Type B pancreatic cell (in vitro differentiated cells): ENCODE results near the gene FNDC11. TPM values are rescaled to one million over a fixed set of nuclear protein-coding genes. Genes with fewer than 3 reads are reported as not detected.
"Not testable (repeated sequence)": the region's sequence is repeated elsewhere in the genome, so short reads cannot be mapped to it uniquely, and the experiment has no call there.

Source experiments
- DNase-seq: peaks from one replicate; pipeline ENCODE4 v3.0.0; 2021; ENCODE audit warnings: mixed read lengths; ENCODE audit not compliant: unreplicated experiment; ENCODE audit errors: extremely low spot score
- H3K27ac Mint-ChIP-seq: 2 replicates; pipeline ENCODE4 v1.8.0; 2021; ENCODE audit warnings: mild to moderate bottlenecking, mixed read lengths
- H3K27me3 Mint-ChIP-seq: 2 replicates; pipeline ENCODE4 v1.8.0; 2021; ENCODE audit warnings: mixed read lengths
- H3K36me3 Mint-ChIP-seq: 2 replicates; pipeline ENCODE4 v1.8.0; 2021; ENCODE audit warnings: mixed read lengths
- H3K4me1 Mint-ChIP-seq: one replicate; pipeline ENCODE4 v1.8.0; 2021; ENCODE audit warnings: mixed read lengths; ENCODE audit not compliant: unreplicated experiment
- H3K4me3 Mint-ChIP-seq: 2 replicates; pipeline ENCODE4 v1.8.0; 2021; ENCODE audit warnings: mild to moderate bottlenecking, mixed read lengths
- H3K9me3 Mint-ChIP-seq: 2 replicates; pipeline ENCODE4 v1.8.0; 2021; ENCODE audit warnings: mixed read lengths
- CTCF ChIP-seq: fragments of 200-600 bp; sonication (generic); conservative IDR thresholded peaks from 2 replicates; pipeline ENCODE4 v1.5.0; 2021; ENCODE audit warnings: antibody characterized with exemption, mild to moderate bottlenecking
- total RNA-seq: library from RNA; stranded (reverse); gene quantifications from 2 replicates; pipeline ENCODE4 v1.2.1, GENCODE V29; 2021; ENCODE audit warnings: low replicate concordance

The FNDC11 gene
- total RNA-seq, 1 donor from 2014 or later, result 1.4 TPM

DNA sequence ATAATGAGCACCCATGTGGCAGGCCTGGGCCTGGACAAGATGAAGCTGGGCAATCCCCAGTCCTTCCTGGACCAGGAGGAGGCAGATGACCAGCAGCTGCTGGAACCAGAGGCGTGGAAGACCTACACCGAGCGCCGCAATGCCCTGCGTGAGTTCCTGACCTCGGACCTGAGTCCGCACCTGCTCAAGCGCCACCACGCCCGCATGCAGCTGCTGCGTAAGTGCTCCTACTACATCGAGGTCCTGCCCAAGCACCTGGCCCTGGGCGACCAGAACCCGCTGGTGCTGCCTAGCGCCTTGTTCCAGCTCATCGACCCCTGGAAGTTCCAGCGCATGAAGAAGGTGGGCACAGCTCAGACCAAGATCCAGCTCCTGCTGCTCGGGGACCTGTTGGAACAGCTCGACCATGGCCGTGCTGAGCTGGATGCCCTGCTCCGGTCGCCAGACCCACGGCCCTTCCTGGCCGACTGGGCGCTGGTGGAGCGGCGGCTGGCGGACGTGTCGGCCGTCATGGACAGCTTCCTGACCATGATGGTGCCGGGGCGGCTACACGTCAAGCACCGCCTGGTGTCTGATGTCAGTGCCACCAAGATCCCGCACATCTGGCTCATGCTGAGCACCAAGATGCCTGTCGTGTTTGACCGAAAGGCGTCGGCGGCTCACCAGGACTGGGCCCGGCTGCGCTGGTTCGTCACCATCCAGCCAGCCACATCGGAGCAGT, 1.9 kb downstream of the FNDC11 start:
- no peak for DNase-seq
- Mint-ChIP-seq H3K4me3 (no peak overlapping the region), H3K36me3 (peaks cover 3% of the 10 kb centered on the region), H3K4me1 (peaks cover 3% of the 10 kb centered on the region), H3K9me3 (no peaks in the 10 kb centered on the region), H3K27ac (no peak overlapping the region), H3K27me3 (no peaks in the 10 kb centered on the region)
- TF ChIP-seq CTCF, result no peak

DNA sequence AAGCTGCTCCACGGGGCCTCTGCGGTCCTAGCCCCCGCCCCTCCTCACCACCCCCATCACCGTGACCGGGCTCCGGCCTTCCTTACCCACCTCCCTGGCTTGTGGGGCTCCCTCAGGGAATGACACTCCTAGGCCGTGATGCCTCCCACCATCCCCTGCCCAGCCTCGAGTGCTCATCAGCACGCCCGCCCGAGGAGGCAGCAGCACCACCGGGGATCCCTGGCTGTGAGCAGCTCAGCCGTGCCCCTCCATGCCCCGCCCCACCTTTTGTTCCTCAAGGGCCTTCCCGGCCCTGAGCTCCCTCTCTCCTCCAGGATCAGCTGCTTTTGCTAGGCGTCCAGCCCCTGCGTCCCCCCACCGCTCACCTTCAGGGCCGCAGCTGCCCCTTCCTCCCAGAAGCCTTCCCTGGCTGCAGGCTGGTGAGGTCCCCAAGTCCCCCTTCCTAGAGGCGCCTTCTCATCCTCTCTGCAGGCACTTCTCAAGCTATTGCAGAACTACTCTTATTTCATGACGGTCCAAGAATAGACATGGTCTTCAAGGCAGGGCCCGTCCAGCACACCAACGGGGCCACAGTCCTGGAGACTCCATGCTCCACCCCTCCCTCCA, 3.0 kb downstream of the FNDC11 start:
- no peaks in the 10 kb centered on the region for H3K27me3 Mint-ChIP-seq
- DNase-seq, result no peak
- no peaks in the 10 kb centered on the region for H3K9me3 Mint-ChIP-seq
- H3K27ac Mint-ChIP-seq, result no peak overlapping the region
- peaks cover 3% of the 10 kb centered on the region for H3K4me1 Mint-ChIP-seq
- H3K4me3 Mint-ChIP-seq, result peak overlapping the region; percentile 55
- TF ChIP-seq CTCF, result no peak
- peaks cover 3% of the 10 kb centered on the region for H3K36me3 Mint-ChIP-seq

GRCh38 chr20:63557481-63557891, 3.5 kb downstream of the FNDC11 start:
- H3K27ac Mint-ChIP-seq, result no peak overlapping the region
- no peak for DNase-seq
- no peaks in the 10 kb centered on the region for H3K9me3 Mint-ChIP-seq
- peaks cover 3% of the 10 kb centered on the region for H3K4me1 Mint-ChIP-seq
- no peaks in the 10 kb centered on the region for H3K27me3 Mint-ChIP-seq
- peak overlapping the region; percentile 55 for H3K4me3 Mint-ChIP-seq
- peaks cover 3% of the 10 kb centered on the region for H3K36me3 Mint-ChIP-seq
- no peak for TF ChIP-seq CTCF

GRCh38 chr20:63558804-63559484, 5.0 kb downstream of the FNDC11 start:
- DNase-seq, result no peak

DNA sequence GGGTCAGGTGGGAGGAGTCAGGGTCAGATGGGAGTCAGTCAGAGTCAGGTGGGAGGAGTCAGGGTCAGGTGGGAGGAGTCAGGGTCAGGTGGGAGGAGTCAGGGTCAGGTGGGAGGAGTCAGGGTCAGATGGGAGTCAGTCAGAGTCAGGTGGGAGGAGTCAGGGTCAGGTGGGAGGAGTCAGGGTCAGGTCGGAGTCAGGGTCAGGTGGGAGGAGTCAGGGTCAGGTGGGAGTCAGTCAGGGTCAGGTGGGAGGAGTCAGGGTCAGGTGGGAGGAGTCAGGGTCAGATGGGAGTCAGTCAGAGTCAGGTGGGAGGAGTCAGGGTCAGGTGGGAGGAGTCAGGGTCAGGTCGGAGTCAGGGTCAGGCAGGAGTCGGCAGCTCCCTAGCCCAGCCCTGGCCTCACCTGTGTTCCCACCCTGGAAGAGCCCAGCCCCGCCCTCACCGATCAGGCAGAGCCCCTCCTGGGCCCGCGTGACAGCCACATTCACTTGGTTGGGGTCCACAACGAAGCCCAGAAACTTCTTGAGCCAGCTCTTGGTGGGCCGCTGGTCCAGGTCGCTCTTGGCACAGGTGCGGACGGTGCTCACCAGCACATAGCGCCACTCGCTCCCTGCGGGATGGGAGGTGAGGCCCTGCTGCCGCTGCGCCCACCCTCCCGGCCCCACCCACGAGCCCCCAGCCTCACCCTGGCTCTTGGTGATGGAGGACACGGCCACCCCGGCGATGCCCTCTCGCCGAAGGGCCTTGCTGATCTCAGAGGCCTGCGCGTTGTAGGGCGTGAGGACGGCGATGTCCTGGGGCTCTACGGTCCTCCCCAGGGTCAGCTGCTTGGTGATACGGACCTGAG, 5.8 kb downstream of the FNDC11 start:
- H3K4me3 Mint-ChIP-seq, H3K9me3 Mint-ChIP-seq, H3K36me3 Mint-ChIP-seq, H3K27me3 Mint-ChIP-seq, DNase-seq, H3K27ac Mint-ChIP-seq, H3K4me1 Mint-ChIP-seq: not testable (repeated sequence)

More at GRCh38 chr20:63558804-63559484, 5.0 kb downstream of the FNDC11 start:
- no peak for TF ChIP-seq CTCF
- Mint-ChIP-seq H3K27me3 (no peaks in the 10 kb centered on the region), H3K27ac (no peak overlapping the region), H3K9me3 (no peaks in the 10 kb centered on the region), H3K4me3 (no peak overlapping the region), H3K4me1 (peaks cover 3% of the 10 kb centered on the region), H3K36me3 (peaks cover 3% of the 10 kb centered on the region)
